RWPE1 (cell line): ENCODE results near the gene GJC2.
"Not testable (repeated sequence)": the region's sequence is repeated elsewhere in the genome, so short reads cannot be mapped to it uniquely, and the experiment has no call there.

ENCODE experiments used
- CTCF ChIA-PET: fragments of 350-600 bp; sonication (Branson Sonifier 250); formaldehyde crosslinking; extraction: SDS; loops from one replicate; lab custom pipeline; 2021; lab: Yijun Ruan, JAX
- POLR2A ChIA-PET: fragments of 400-600 bp; formaldehyde crosslinking; extraction: SDS; loops from one replicate; lab custom pipeline; 2020; ENCODE audit warnings: antibody characterized with exemption; ENCODE audit not compliant: low non-redundant PET; lab: Yijun Ruan, JAX
- DNase-seq: peaks from one replicate; pipeline ENCODE4 v3.0.0; 2012; ENCODE audit warnings: low spot score
- H3K27ac ChIP-seq: fragments of 450-650 bp; 2 replicates; pipeline ENCODE4 v1.5.1; 2017
- TF ChIP-seq, protein P1 (sequence below): fragments of 450-650 bp; conservative IDR thresholded peaks from 2 replicates; pipeline ENCODE4 v1.5.1; 2017; ENCODE audit warnings: low read depth, mild to moderate bottlenecking

The GJC2 gene

GRCh38 chr1:228170666-228171065 lies 20.9 kb downstream of the GJC2 start:
- TF ChIP-seq, protein P1, sequence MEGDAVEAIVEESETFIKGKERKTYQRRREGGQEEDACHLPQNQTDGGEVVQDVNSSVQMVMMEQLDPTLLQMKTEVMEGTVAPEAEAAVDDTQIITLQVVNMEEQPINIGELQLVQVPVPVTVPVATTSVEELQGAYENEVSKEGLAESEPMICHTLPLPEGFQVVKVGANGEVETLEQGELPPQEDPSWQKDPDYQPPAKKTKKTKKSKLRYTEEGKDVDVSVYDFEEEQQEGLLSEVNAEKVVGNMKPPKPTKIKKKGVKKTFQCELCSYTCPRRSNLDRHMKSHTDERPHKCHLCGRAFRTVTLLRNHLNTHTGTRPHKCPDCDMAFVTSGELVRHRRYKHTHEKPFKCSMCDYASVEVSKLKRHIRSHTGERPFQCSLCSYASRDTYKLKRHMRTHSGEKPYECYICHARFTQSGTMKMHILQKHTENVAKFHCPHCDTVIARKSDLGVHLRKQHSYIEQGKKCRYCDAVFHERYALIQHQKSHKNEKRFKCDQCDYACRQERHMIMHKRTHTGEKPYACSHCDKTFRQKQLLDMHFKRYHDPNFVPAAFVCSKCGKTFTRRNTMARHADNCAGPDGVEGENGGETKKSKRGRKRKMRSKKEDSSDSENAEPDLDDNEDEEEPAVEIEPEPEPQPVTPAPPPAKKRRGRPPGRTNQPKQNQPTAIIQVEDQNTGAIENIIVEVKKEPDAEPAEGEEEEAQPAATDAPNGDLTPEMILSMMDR, result no peak
- POLR2A ChIA-PET, result no interaction called here
- no peak for DNase-seq
- CTCF ChIA-PET, result no interaction called here
- peak overlapping the region; percentile 24 for H3K27ac ChIP-seq

GRCh38 chr1:228171221-228171891 lies 21.6 kb downstream of the GJC2 start:
- TF ChIP-seq, protein P1, result no peak
- H3K27ac ChIP-seq, result peak overlapping the region; percentile 24
- ChIA-PET POLR2A (no interaction called here), CTCF (no interaction called here)
- no peak for DNase-seq

DNA sequence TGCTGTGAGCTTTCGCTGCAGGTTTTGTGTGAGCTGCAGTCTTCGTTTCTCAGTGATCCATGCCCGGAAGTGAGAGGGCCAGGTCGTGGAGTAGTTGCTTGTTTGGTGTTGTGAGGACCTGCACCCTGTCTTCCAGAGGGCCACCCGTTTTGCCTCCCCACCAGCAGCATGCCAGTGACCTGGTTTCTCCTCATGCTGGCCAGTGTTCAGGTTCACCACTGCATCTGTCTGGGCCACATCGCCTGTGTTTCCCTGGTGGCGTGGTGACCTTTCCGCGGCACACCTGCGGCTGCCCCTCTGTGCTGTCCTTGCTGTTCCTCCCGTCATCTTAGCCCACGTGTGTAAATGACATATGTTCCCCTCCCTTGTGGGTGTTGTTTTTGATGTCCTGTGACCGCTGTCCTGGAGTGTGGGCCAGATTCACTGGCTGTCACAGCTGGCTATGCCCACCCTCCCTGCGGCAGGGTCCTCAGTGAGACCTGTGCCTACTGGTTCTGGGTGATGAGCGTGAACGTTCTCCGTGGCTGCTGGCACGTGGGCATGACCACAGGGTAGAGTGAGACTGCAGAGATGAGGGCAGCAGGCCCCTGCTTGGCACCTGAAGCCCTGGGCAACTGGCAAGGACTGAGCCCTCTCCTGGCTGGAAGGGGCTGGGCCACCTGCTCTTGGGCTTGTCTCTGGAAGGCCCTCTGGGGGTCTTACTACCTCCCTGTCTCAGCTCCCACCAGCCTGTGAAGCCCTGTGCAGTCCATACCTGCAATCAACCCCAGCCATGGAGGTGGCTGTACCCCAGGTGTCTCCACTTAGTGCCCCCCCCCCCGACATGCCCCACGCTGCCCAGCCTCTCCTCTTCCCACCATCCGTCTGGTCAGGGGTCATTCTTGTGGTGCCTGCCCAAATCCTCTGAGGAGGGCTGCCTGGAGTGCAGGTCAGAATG lies 23.1 kb downstream of the GJC2 start:
- CTCF ChIA-PET, result interaction anchor here (0.9 kb wide), 1 partner anchor 42 kb away, joined by 3 read pairs; no protein-coding TSS in a partner anchor

DNA sequence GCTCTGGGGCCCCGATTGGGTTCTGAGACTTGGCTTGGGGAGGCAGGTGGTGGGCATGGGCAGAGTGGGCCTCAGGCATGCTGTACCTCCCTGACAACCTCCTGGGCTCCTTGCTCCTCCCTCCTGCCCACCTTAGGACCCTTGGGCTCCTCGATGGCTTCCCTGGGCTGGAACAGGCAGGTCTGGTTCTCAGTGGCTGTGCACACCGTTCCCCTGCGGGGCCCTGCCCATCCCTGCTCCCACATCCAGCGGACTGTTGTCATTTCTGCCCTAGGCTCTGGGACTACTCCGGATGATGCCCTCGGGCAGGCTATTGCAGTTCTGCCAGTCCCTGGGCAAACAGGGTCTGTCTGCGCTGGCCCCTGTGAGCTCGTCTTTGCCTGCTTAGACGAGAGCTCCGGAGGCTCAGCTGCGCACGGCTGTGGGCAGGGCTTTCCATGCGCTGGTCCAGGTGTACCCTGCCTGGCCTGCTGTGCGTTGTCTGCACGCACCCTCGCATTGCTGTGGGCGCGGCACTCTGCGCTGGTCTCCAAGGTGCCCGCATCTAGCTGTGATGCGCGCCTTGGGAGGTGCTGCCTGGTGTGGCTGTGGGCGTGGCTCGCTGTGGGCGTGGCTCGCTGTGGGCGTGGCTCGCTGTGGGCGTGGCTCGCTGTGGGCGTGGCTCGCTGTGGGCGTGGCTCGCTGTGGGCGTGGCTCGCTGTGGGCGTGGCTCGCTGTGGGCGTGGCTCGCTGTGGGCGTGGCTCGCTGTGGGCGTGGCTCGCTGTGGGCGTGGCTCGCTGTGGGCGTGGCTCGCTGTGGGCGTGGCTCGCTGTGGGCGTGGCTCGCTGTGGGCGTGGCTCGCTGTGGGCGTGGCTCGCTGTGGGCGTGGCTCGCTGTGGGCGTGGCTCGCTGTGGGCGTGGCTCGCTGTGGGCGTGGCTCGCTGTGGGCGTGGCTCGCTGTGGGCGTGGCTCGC lies 24.1 kb downstream of the GJC2 start:
- peak; percentile 25 for DNase-seq
- POLR2A ChIA-PET, CTCF ChIA-PET: not testable (repeated sequence)
- peak overlapping the region; percentile 52 for H3K27ac ChIP-seq

More for the DNA sequence above, 23.1 kb downstream of the GJC2 start:
- TF ChIP-seq, protein P1, result no peak
- H3K27ac ChIP-seq, result peak overlapping the region; percentile 52
- POLR2A ChIA-PET, result no interaction called here
- DNase-seq, result no peak

DNA sequence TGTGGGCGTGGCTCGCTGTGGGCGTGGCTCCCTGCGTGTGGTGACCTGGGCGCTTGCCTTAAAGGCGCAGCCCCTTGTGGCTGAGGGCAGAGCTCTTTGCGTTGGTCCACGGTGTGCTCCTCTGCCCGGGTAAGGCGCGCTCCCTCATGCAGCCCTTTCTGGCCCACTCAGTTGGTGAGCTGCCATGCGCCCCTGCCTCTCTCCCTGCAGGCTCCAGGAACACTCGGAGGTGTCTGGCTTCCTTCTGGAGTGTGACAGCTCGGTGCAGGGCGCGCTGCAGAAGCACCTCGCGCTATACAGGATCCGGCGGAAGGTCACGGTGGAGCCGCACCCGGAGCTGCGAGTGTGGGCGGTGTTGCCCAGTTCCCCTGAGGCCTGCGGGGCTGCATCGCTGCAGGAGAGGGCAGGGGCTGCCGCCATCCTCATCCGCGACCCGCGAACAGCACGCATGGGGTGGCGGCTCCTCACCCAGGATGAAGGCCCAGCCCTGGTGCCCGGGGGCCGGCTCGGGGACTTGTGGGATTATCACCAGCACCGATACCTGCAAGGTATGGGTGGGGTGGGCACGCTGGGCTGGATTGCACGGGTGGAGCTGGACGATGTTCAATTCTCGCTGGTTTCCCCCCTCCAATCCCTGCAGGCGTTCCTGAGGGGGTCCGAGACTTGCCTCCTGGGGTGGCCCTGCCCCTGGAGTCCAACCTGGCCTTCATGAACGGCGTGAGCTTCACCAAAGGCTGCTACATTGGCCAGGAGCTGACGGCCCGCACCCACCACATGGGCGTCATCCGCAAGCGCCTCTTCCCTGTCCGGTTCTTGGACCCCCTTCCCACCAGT lies 25.0 kb downstream of the GJC2 start:
- H3K27ac ChIP-seq, result peak overlapping the region; percentile 45
- ChIA-PET CTCF (no interaction called here), POLR2A (no interaction called here)
- peak; percentile 26 for DNase-seq
- TF ChIP-seq, protein P1, result no peak
